Measurements from ENCODE around the gene SLC44A4.

The SLC44A4 gene

DNA sequence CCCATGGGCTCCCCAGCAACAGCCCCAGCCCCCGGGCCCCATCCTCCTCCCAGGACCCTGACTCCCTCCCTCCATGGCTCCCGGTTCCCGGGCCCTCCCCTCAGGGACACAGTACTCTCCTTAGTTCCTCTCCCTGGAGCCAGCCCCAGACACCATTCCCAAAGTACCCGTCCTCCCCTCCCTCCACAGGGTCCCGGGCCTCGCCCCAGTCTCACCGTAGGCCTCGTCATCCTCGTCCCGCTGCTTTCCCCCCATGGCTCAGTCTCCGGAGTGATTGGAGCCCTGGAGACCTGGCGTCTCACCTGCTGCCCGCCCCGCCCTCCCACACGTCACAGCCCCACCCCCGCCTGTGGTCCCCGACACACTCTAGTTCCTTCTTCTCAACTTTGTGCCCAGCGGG lies at the start of gene SLC44A4:
SLC44A4 (minus strand) TSS at position 272 of the 400 bp plus-strand sequence; CDS start at position 255, 17 bp downstream.
- no peak for DNase-seq (ENCODE audit: low read depth)
- no peak within 1 kb of the TSS for H3K4me3 ChIP-seq (ENCODE audit: low read length)
- TF ChIP-seq, protein P1, sequence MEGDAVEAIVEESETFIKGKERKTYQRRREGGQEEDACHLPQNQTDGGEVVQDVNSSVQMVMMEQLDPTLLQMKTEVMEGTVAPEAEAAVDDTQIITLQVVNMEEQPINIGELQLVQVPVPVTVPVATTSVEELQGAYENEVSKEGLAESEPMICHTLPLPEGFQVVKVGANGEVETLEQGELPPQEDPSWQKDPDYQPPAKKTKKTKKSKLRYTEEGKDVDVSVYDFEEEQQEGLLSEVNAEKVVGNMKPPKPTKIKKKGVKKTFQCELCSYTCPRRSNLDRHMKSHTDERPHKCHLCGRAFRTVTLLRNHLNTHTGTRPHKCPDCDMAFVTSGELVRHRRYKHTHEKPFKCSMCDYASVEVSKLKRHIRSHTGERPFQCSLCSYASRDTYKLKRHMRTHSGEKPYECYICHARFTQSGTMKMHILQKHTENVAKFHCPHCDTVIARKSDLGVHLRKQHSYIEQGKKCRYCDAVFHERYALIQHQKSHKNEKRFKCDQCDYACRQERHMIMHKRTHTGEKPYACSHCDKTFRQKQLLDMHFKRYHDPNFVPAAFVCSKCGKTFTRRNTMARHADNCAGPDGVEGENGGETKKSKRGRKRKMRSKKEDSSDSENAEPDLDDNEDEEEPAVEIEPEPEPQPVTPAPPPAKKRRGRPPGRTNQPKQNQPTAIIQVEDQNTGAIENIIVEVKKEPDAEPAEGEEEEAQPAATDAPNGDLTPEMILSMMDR (conservative IDR thresholded peaks at IDR 0.05; ENCODE audit: low read length), result no peak

DNA sequence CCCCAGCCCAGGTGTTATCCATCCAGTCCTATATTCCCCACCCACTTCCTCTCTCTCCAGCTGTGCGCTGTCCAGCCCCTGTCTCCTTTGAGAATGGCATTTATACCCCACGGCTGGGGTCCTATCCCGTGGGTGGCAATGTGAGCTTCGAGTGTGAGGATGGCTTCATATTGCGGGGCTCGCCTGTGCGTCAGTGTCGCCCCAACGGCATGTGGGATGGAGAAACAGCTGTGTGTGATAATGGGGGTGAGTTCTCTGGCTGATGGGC lies 49.8 kb upstream of the SLC44A4 start:
- DNase-seq (ENCODE audit: low read depth), result no peak
- H3K4me3 ChIP-seq (ENCODE audit: low read length), result no peak overlapping the region
- TF ChIP-seq, protein P1 (conservative IDR thresholded peaks at IDR 0.05; ENCODE audit: low read length), result no peak

DNA sequence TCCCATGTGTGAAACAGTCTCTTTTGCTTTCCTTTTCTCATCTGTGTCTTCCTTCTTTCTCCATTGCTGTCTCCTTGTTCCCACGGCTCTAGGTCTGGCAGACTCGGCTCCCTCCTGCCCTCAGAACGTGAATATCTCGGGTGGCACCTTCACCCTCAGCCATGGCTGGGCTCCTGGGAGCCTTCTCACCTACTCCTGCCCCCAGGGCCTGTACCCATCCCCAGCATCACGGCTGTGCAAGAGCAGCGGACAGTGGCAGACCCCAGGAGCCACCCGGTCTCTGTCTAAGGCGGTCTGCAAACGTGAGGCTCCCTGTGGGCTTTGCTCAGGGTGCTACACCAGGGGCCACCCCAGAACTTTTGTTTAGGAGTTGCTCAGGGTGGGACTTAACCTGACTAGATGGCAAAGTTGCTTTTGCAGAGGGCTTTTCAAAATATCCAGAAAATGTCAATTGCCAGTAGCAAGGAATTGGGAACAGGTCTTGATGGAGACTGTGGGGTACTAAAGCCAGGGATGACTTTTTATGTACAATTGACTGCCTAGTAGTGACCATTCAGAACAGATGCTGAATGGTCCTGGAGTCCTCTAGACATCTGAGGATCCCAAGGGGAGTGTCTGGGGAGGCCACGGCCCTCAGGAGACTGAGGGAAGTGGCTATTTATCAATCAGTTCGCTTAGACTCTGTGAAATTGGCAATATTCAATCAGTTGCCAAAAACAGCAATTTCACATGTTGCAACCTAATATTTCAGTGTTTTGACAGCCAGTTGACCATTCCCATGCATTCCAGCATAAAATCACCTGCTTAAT lies 49.3 kb upstream of the SLC44A4 start:
- TF ChIP-seq, protein P1 (conservative IDR thresholded peaks at IDR 0.05; ENCODE audit: low read length), result no peak
- no peak for DNase-seq (ENCODE audit: low read depth)
- H3K4me3 ChIP-seq (ENCODE audit: low read length), result no peak overlapping the region

DNA sequence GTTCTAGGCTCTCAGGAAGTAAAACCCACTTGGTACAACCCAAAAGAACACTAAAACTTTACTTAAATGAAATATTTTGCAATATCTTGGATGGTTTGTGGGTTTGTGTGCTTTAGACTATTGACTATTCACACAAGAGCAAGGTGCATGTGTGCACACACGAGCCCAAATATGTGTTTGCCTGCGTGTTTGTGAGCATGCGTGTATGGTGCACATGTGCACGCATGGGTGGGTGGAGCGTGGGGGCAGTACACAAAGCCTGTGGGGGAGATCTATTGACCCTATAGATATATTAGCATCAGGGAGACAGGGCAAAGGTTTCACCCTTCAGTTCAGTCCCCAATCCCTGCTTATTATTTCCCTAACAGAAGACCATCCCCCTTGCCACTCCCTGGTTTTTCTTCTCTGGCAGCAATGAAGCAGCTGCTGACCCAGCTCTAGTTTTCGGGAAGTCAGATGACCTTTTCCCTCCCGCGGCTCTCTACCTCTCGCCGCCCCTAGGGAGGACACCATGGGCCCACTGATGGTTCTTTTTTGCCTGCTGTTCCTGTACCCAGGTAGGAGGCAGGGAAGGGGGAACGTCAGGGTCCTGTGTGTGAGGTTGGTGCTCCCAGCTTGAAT lies 48.6 kb upstream of the SLC44A4 start, which contains the start of gene C2:
C2 (plus strand) TSS at position 476 of the 621 bp plus-strand sequence; CDS start at position 512, 36 bp downstream.
- no peak within 1 kb of the TSS for H3K4me3 ChIP-seq (ENCODE audit: low read length)
- TF ChIP-seq, protein P1 (conservative IDR thresholded peaks at IDR 0.05; ENCODE audit: low read length), result no peak
- DNase-seq (ENCODE audit: low read depth), result no peak

DNA sequence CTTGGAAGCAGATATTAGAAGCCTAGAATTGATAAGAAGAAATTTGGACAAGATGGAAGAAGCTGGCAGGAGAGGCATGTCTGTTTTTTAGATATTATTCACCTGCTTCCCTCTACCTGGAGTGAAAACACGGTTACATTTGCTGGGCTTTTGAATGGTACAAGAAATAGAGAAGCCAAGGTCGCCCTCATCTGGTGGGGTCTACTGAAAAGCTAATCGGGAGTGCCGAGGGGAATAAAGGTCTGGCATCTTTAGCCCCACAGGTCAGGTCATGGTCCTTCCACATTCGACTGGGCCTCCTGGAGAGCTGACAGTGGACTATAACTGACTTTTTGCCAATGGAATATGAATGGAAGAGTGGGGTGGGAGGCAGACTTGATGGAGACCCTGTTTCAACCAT lies 44.1 kb upstream of the SLC44A4 start:
- TF ChIP-seq, protein P1 (conservative IDR thresholded peaks at IDR 0.05; ENCODE audit: low read length), result peak; percentile 21; the same call in 1 of the 2 replicates
- no peak for DNase-seq (ENCODE audit: low read depth)
- H3K4me3 ChIP-seq (ENCODE audit: low read length), result no peak overlapping the region

DNA sequence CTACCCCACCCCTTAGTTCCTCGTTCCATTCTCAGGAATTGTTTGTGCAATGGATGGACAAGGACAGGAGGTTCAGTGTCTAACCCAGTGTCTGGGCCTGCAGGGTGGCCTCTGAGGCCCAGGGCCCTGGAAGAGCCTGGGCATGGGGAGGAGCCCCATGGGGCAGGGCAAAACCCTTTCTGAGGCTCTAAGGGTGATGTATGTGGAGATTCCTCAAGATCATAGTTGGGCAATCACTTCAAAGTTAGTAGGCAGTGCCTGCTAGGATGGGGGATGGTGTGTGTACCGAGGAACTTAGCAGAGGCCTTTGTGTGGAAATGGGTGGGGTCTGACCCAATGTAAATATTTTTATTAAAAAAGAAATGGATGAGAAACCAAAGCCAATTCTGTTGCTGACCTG lies 42.0 kb upstream of the SLC44A4 start:
- no peak for DNase-seq (ENCODE audit: low read depth)
- TF ChIP-seq, protein P1 (conservative IDR thresholded peaks at IDR 0.05; ENCODE audit: low read length), result no peak
- H3K4me3 ChIP-seq (ENCODE audit: low read length), result no peak overlapping the region

Measured in AG10803 (cell line).